Liver (tissue), 3 donors: ENCODE results near the gene ADAMTS20.

Experiments
- CTCF ChIP-seq: fragments of 150-350 bp; IDR thresholded peaks from 2 replicates; pipeline ENCODE4 v1.5.1; 2017; ENCODE audit warnings: improper control_type of control experiment, low read depth, low read length; ENCODE audit not compliant: missing input control
- EGR1 ChIP-seq, 2 donors: IDR thresholded peaks; 2 replicates each; pipeline ENCODE4 v1.6.1; 2016 to 2018; ENCODE audit warnings: antibody characterized with exemption in 2 of 2, low read depth in 2 of 2
- GABPA ChIP-seq, 2 donors: IDR thresholded peaks in 1 of 2; conservative IDR thresholded peaks in 1 of 2; 2 replicates each; pipeline ENCODE4 v1.6.1; 2016; ENCODE audit warnings: antibody characterized with exemption in 2 of 2, mild to moderate bottlenecking in 1 of 2, moderate library complexity in 1 of 2
- JUND ChIP-seq, 2 donors: IDR thresholded peaks; 2 replicates each; pipeline ENCODE4 v1.6.1; 2016; ENCODE audit warnings: antibody characterized with exemption in 2 of 2
- MAX ChIP-seq: IDR thresholded peaks from 2 replicates; pipeline ENCODE4 v1.6.1; 2016; ENCODE audit warnings: antibody characterized with exemption
- RAD21 ChIP-seq, 2 donors: IDR thresholded peaks; 2 replicates each; pipeline ENCODE4 v1.6.1; 2016; ENCODE audit warnings: antibody characterized with exemption in 2 of 2, mild to moderate bottlenecking in 2 of 2
- REST ChIP-seq: IDR thresholded peaks from 2 replicates; pipeline ENCODE4 v1.6.1; 2016; ENCODE audit warnings: antibody characterized with exemption, mild to moderate bottlenecking
- SP1 ChIP-seq: IDR thresholded peaks from 2 replicates; pipeline ENCODE4 v1.6.1; 2018; ENCODE audit warnings: antibody characterized with exemption, mild to moderate bottlenecking
- TAF1 ChIP-seq: conservative IDR thresholded peaks from 2 replicates; pipeline ENCODE4 v1.6.1; 2016; ENCODE audit warnings: antibody characterized with exemption, mild to moderate bottlenecking
- YY1 ChIP-seq: IDR thresholded peaks from 2 replicates; pipeline ENCODE4 v1.6.1; 2016; ENCODE audit warnings: antibody characterized with exemption, mild to moderate bottlenecking
- ZBTB33 ChIP-seq: IDR thresholded peaks from 2 replicates; pipeline ENCODE4 v1.6.1; 2016; ENCODE audit warnings: antibody characterized with exemption
- donor health status: healthy.
- donor health status: healthy.

GRCh38 chr12:43347026-43347425 is 205.0 kb downstream of the ADAMTS20 start:
- TF ChIP-seq MAX: no peak
- no peak for TF ChIP-seq GABPA (IDR thresholded peaks at IDR 0.05 in 1 of 2, conservative IDR thresholded peaks at IDR 0.05 in 1 of 2)
- TF ChIP-seq CTCF: no peak
- no peak for TF ChIP-seq JUND (IDR thresholded peaks at IDR 0.05)
- no peak for TF ChIP-seq YY1
- no peak for TF ChIP-seq ZBTB33
- TF ChIP-seq REST: no peak
- TF ChIP-seq TAF1: no peak
- no peak for TF ChIP-seq EGR1 (IDR thresholded peaks at IDR 0.05; ENCODE audit: low read depth in 2 of 2)
- TF ChIP-seq SP1: no peak
- no peak for TF ChIP-seq RAD21 (IDR thresholded peaks at IDR 0.05)
